Chondrocyte (in vitro differentiated cells): ENCODE results near the gene ZNF407. TPM values are rescaled to one million over a fixed set of nuclear protein-coding genes. Genes with fewer than 3 reads are reported as not detected.

Experiments used
- DNase-seq: peaks from one replicate; pipeline ENCODE4 v3.0.0; 2021; ENCODE audit warnings: mixed read lengths, low spot score
- H3K27ac Mint-ChIP-seq: one replicate; pipeline ENCODE4 v1.8.0; 2021; ENCODE audit warnings: mild to moderate bottlenecking, moderate library complexity, mixed read lengths; ENCODE audit not compliant: unreplicated experiment
- H3K27me3 Mint-ChIP-seq: 2 replicates; pipeline ENCODE4 v1.8.0; 2021; ENCODE audit warnings: low read depth, mixed read lengths
- H3K36me3 Mint-ChIP-seq: 2 replicates; pipeline ENCODE4 v1.8.0; 2021; ENCODE audit warnings: low read depth, mixed read lengths
- H3K4me1 Mint-ChIP-seq: 2 replicates; pipeline ENCODE4 v1.8.0; 2021; ENCODE audit warnings: low read depth, mild to moderate bottlenecking, mixed read lengths
- H3K4me3 Mint-ChIP-seq: one replicate; pipeline ENCODE4 v1.8.0; 2021; ENCODE audit warnings: mild to moderate bottlenecking, moderate library complexity, mixed read lengths; ENCODE audit not compliant: unreplicated experiment
- H3K9me3 Mint-ChIP-seq: 2 replicates; pipeline ENCODE4 v1.8.0; 2021; ENCODE audit warnings: low read depth, mixed read lengths
- total RNA-seq: library from RNA; stranded (reverse); gene quantifications from 3 replicates; pipeline ENCODE4 v1.2.1, GENCODE V29; 2021
- TF ChIP-seq, protein P1 (sequence below): fragments of 200-600 bp; sonication (generic); IDR thresholded peaks from 2 replicates; pipeline ENCODE4 v1.5.0; 2021; ENCODE audit warnings: antibody characterized with exemption, mild to moderate bottlenecking, moderate library complexity

Gene ZNF407
- total RNA-seq, 1 donor from 2014 or later, result 10.4 TPM

DNA sequence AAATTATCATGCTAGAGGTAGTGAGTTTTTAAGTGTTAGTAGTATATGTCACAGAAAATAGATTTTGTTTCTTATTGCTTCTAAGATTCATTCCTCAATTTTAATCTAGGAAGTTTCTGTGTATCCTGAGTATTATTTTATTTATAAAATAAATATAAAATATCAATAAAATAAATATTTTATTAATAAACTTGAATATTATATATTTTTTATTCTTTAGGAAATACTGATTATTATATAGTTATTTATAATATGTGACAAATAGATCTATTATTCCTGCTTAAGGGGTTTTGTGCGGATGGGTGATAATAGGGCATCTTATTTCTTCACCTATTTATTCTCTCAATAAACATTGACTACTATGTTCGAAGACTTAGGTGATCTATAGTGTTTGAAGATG lies 191.0 kb downstream of the ZNF407 start:
- Mint-ChIP-seq H3K27ac (no peak overlapping the region), H3K4me3 (no peak overlapping the region), H3K4me1 (peaks cover 9% of the 10 kb centered on the region), H3K9me3 (no peaks in the 10 kb centered on the region), H3K36me3 (peaks cover 2% of the 10 kb centered on the region), H3K27me3 (no peaks in the 10 kb centered on the region)
- no peak for DNase-seq
- TF ChIP-seq, protein P1, sequence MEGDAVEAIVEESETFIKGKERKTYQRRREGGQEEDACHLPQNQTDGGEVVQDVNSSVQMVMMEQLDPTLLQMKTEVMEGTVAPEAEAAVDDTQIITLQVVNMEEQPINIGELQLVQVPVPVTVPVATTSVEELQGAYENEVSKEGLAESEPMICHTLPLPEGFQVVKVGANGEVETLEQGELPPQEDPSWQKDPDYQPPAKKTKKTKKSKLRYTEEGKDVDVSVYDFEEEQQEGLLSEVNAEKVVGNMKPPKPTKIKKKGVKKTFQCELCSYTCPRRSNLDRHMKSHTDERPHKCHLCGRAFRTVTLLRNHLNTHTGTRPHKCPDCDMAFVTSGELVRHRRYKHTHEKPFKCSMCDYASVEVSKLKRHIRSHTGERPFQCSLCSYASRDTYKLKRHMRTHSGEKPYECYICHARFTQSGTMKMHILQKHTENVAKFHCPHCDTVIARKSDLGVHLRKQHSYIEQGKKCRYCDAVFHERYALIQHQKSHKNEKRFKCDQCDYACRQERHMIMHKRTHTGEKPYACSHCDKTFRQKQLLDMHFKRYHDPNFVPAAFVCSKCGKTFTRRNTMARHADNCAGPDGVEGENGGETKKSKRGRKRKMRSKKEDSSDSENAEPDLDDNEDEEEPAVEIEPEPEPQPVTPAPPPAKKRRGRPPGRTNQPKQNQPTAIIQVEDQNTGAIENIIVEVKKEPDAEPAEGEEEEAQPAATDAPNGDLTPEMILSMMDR, result no peak

DNA sequence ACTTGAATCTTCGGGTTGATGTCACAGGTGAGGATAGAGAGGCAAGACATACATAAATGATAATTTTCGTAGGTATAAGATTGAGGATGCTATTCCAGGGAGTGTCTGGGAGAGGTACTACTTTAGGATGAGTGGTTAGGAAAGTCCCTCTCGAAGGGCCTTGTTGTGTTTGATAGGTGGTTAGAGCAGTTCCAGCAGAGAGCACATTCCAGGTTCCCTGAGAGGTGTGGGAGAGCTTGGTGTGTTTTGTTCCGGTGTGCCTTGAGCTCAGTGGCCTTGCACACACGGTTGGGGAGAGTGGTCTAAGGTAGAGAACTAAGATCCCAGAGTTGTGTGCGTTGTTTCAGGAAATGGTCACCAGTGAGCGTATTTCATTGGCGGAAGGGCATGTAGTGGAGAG lies 191.4 kb downstream of the ZNF407 start:
- H3K36me3 Mint-ChIP-seq, result peaks cover 4% of the 10 kb centered on the region
- no peak for DNase-seq
- no peak overlapping the region for H3K4me3 Mint-ChIP-seq
- H3K4me1 Mint-ChIP-seq, result peaks cover 14% of the 10 kb centered on the region
- H3K9me3 Mint-ChIP-seq, result no peaks in the 10 kb centered on the region
- H3K27ac Mint-ChIP-seq, result no peak overlapping the region
- TF ChIP-seq, protein P1, result no peak
- H3K27me3 Mint-ChIP-seq, result no peaks in the 10 kb centered on the region

DNA sequence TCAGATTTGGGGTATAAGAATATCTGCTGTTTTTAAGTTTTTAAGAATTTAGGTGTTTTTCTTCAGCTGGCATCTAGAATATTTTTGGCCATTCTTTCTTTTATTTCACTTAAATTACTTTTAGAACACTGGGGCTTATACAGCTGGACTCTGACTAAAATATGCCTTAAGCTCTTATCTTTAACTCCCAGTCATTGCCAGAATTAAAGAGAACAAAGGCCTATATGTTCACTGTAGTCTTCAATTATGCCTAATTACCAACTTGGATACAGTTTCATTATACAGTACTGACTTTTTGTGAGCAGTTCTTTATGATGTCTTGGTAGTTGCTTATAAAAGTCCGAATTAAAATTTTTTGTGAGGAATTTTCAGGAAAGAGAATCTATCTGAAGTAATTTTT lies 192.8 kb downstream of the ZNF407 start:
- TF ChIP-seq, protein P1, result no peak
- Mint-ChIP-seq H3K27ac (no peak overlapping the region), H3K4me1 (peaks cover 14% of the 10 kb centered on the region), H3K36me3 (peaks cover 3% of the 10 kb centered on the region), H3K4me3 (no peak overlapping the region), H3K9me3 (no peaks in the 10 kb centered on the region), H3K27me3 (no peaks in the 10 kb centered on the region)
- DNase-seq, result no peak

DNA sequence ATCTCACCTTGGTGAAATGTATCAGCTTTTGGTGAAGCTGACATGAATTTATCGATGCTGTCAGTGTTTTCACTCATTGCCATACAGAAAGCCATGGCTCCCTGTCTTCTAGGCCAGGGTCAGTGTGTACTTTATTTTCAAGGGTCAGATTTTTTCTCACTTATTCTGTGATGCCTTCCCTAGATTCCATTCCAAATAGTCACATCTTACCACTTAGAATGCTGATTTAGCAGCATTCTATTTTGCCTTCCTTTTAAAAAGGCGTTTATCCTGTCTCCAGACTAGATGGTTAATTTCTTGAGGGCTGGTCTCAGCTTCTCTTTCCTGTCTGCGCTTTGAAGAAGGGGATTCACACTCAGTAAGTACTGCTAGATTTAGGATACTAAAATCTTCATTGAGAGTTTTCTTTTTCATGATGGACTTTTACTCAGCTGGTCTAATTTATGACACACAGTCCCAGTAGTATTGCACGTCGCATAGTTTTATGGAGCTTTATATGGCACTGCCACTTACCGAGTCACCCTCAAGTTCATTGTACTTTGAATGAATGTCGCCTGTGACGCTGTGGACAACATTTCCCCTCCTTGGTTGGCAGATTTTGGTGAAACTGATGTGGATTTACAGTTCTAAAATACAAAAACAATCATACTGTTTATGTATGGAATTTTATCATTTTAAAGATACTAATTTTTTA lies 194.0 kb downstream of the ZNF407 start:
- H3K4me3 Mint-ChIP-seq, result no peak overlapping the region
- H3K27me3 Mint-ChIP-seq, result no peaks in the 10 kb centered on the region
- H3K4me1 Mint-ChIP-seq, result peaks cover 18% of the 10 kb centered on the region
- TF ChIP-seq, protein P1, result no peak
- peaks cover 3% of the 10 kb centered on the region for H3K36me3 Mint-ChIP-seq
- no peak for DNase-seq
- no peak overlapping the region for H3K27ac Mint-ChIP-seq
- no peaks in the 10 kb centered on the region for H3K9me3 Mint-ChIP-seq

DNA sequence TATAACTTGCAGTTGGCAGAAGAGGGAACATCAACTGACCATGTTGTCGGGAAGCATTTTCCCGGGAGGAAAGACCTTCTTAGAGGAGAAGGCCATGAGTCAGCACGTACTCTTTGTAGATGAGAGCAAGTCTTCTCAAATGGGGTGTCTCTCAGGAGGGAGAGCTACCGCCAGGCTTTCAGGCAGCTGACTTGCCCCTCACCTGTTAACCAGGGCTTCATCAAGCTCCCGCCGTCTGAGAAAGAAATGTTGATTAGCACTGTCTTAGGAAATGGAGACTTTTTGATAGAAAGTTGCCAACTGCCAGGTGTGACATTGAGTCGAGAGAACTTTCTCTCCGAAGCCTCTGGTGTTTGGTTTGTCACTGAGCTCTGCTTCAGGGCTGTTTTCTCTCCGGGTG lies 196.1 kb downstream of the ZNF407 start:
- Mint-ChIP-seq H3K4me1 (peaks cover 38% of the 10 kb centered on the region), H3K36me3 (peaks cover 3% of the 10 kb centered on the region), H3K27ac (no peak overlapping the region), H3K27me3 (no peaks in the 10 kb centered on the region), H3K9me3 (no peaks in the 10 kb centered on the region), H3K4me3 (no peak overlapping the region)
- TF ChIP-seq, protein P1, result no peak
- no peak for DNase-seq
